ENCODE data around the gene KLHDC8A.

DNA sequence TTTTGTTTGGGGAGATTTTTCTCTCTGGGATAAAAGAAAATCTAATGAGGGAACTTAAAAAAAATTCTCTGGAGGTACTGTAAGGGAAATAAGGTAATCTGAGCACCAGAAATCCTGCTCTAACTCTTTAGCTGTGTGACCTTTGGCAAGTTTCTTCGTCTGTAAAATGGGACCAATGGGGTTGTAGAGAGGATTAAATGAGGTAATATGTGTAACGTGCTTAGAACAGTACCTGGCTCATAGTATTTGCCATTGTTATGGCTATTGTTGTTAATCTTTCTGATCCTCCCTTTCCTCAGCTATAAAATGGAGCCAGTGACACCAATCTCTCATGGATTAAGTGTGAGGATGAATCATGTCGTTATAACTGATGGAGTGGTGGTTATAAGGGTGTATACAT is 845 bp upstream of the KLHDC8A start:
- TF ChIP-seq CTCF (IDR thresholded peaks at IDR 0.05) (no peak), POLR2A (IDR thresholded peaks at IDR 0.05) (no peak)
